GM21367 (cell line): ENCODE measurements around the gene TBC1D22A.

Source experiments
- ATAC-seq: cut with Tn5 transposase; IDR thresholded peaks from one replicate; pipeline ENCODE4 v1.9.1; 2021; ENCODE audit not compliant: unreplicated experiment

TBC1D22A gene

GRCh38 chr22:47089374-47089773, 326.9 kb downstream of the TBC1D22A start:
- ATAC-seq, result no peak

- no peak for ATAC-seq
These were observed 327.5 kb downstream of the TBC1D22A start for GRCh38 chr22:47089796-47090460.

GRCh38 chr22:47090591-47091245, 328.3 kb downstream of the TBC1D22A start:
- ATAC-seq, result no peak

DNA sequence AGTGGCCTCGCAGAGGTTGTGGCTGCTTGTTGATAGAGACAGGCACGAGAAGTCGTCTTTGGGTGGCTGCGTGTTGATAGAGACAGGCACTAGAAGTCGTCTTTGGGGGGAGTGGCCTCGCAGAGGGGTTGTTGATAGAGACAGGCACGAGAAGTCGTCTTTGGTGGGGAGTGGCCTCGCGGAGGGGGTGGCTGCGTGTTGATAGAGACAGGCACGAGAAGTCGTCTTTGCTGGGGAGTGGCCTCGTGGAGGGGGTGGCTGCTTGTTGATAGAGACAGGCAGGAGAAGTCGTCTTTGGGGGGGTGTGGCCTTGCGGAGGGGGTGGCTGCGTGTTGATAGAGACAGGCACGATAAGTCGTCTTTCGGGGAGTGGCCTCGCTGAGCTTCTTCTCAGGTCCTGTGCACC, 328.8 kb downstream of the TBC1D22A start:
- ATAC-seq, result no peak

- no peak for ATAC-seq
These were observed 329.7 kb downstream of the TBC1D22A start for GRCh38 chr22:47091921-47092700.

- ATAC-seq, result no peak
These were observed 330.5 kb downstream of the TBC1D22A start for GRCh38 chr22:47092896-47093311.

DNA sequence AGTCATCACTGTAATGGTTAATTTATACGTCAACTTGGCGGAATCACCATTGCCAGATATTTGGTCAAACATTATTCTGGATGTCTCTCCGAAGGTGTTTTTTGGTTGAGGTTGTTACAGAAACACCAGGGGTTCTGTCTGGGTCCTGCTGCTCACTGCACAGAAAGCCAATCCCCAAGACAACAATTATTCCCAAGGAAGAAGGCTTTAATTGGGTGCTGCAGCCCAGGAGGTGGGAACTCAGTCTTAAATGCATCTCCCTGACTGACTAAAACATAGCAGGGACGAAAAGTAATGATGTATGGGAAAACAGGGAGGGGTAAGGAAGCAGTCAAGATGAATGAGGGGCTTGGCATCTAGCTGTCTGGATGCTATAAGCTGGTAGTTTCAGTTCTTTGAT, 331.3 kb downstream of the TBC1D22A start:
- ATAC-seq, result no peak

GRCh38 chr22:47094861-47095330, 332.4 kb downstream of the TBC1D22A start:
- ATAC-seq, result no peak

GRCh38 chr22:47095395-47096122, 333.1 kb downstream of the TBC1D22A start:
- no peak for ATAC-seq

- ATAC-seq, result no peak
These were observed 335.7 kb downstream of the TBC1D22A start for GRCh38 chr22:47098121-47098520.

GRCh38 chr22:47098554-47098953, 336.1 kb downstream of the TBC1D22A start:
- no peak for ATAC-seq

DNA sequence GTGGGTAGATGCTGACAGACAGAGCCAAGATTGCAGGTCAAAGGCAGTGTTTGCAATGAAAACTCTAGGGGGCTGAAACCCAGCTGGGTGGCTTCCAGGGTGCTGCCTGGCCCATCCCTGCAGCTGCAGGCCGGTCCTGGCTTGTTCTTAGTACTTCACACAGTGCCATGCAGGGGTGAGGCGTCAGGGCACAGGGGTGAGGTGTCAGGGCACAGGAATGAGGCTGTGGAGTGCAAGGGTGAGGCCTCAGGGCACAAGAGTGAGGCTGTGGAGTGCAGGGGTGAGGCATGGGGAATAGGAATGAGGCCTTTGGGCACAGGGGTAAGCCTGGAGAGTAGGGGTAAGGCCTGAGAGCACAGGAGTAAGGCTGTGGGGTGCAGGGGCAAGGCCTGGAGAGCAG, 337.6 kb downstream of the TBC1D22A start:
- ATAC-seq, result no peak

DNA sequence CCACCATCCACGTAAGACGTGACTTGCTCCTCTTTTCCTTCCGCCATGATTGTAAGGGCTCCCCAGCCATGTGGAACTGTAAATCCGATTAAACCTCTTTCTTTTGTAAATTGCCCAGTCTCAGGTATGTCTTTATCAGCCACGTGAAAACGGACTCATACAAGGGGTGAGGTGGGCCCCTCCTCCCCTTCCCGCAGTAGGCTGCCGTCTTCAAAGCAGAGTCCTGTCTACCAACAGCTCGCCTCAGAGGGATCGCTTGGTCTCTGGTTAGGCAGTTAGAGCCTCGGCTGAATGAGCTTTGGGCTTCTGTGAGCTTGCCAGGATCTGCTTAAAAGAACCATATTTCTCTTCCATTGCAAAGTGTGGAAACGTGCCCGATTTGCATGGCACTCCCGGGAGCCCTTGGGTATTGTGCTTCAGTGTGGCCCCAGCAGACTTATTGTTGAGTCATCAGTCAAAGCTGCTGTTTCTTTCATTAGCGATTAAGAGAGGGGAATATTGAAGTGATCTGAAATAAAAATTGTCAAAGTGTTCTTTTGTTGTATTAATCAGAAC, 338.3 kb downstream of the TBC1D22A start:
- ATAC-seq, result no peak

- ATAC-seq, result no peak
These were observed 339.0 kb downstream of the TBC1D22A start for GRCh38 chr22:47101321-47101885.

GRCh38 chr22:47102081-47102480, 339.6 kb downstream of the TBC1D22A start:
- no peak for ATAC-seq

- ATAC-seq, result no peak
These were observed 340.2 kb downstream of the TBC1D22A start for GRCh38 chr22:47102648-47103047.

DNA sequence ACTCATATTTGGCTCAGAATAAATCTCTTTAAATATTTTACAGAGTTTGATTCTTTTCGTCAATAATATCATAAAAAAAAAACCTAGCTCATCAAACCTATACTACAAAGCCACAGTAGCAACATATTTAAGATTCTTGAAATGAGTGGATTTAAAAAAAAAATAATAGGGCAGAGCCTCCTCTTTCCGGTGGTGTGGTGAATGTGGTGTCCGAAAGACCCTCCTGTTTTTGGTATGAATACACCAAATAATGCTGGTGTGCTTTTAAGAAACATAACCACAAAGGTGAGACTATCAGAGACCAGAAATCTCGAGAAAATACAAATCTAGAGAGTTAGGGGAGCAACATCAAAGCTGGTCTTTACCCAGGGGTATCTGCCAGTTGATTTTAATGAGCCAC, 342.6 kb downstream of the TBC1D22A start:
- ATAC-seq, result no peak

DNA sequence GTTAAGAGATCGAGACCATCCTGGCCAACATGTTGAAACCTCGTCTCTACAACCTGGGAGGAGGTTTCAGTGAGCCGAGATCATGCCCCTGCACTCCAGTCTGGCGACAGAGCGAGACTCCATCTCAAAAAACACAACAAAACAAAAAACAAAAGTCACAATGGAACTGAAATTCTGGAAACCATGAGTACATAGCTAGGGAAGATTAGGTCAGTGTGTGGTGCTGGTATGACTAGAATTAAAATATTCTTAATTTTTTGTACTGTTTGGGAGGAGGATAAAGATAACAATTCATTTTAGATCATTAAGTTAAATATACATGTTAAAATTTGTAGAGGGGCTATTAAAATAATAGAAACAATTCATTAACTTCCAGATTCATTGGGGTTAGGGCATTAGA, 344.4 kb downstream of the TBC1D22A start:
- ATAC-seq, result no peak

- no peak for ATAC-seq
These were observed 345.0 kb downstream of the TBC1D22A start for GRCh38 chr22:47107431-47107830.

DNA sequence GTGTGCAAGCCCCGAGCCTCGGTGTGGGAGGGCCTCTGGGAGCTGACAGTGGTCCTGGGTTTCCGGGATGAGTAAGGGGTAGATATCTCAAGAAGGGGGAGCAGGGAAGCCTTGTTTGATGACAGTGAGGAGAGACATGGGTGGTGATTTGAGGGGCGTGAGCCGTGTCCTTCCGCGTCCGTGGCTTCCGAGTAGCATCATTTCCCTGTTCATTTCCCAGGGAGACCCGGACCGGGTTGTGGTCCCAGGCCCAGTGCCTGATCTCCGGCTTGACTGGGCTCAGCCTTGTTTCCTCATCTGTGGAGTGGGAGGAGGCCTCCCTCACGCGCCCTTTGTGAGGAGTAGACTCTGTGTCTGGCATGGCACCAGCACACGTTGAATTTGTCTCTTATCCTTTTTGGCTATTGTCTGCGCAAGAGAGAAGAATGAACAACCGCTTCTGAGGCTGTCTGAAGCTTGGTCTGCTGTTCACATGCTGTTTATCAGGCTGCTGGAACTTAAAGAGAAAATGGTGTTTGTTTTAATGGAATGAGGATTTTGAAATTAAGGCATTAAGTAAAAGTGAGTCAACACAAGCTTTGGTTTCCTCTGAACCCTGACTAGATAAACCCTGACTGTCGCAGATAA, 348.5 kb downstream of the TBC1D22A start:
- ATAC-seq, result no peak
